Thymus (tissue), 11 donors: ENCODE data around the gene NDUFB11. TPM values are rescaled to one million over a fixed set of nuclear protein-coding genes. Genes with fewer than 3 reads are reported as not detected.

Experiments used
- DNase-seq, 9 donors: peaks; one replicate each; pipeline ENCODE4 v3.0.0-alpha.2; 2013; ENCODE audit warnings: low spot score in 9 of 9, low read depth in 6 of 9, missing footprints in 1 of 9
- H3K27ac ChIP-seq, 2 donors: one replicate each; pipeline ENCODE4 v1.5.1; 2013; ENCODE audit warnings: control low read depth in 1 of 2, low read depth in 1 of 2, low read length in 1 of 2, mild to moderate bottlenecking in 1 of 2, moderate library complexity in 1 of 2
- H3K27me3 ChIP-seq, 2 donors: one replicate each; pipeline ENCODE4 v1.5.1; 2013; ENCODE audit warnings: low read length in 1 of 2; ENCODE audit not compliant: control insufficient read depth in 2 of 2, insufficient read depth in 1 of 2
- H3K36me3 ChIP-seq, 2 donors: one replicate each; pipeline ENCODE4 v1.5.1; 2013; ENCODE audit warnings: low read length in 1 of 2, mild to moderate bottlenecking in 1 of 2, moderate library complexity in 1 of 2; ENCODE audit not compliant: control insufficient read depth in 2 of 2, insufficient read depth in 2 of 2
- H3K4me1 ChIP-seq, 2 donors: one replicate each; pipeline ENCODE4 v1.5.1; 2013; ENCODE audit warnings: low read length in 2 of 2; ENCODE audit not compliant: control insufficient read depth in 2 of 2, insufficient read depth in 2 of 2
- H3K4me3 ChIP-seq, 2 donors: one replicate each; pipeline ENCODE4 v1.5.1; 2013; ENCODE audit warnings: low read length in 2 of 2, control low read depth in 1 of 2, mild to moderate bottlenecking in 1 of 2
- H3K9me3 ChIP-seq, 2 donors: one replicate each; pipeline ENCODE4 v1.5.1; 2013; ENCODE audit warnings: low read length in 1 of 2, mild to moderate bottlenecking in 1 of 2; ENCODE audit not compliant: control insufficient read depth in 2 of 2, insufficient read depth in 1 of 2
- WGBS: extraction: QIAGEN DNeasy Blood & Tissue Kit; methylation state at CpG from one replicate; pipeline ENCODE4 v1.1.7; 2013; 5-methylcytosine and 5-hydroxymethylcytosine counted together
- polyA plus RNA-seq: library from polyadenylated mRNA; stranded (reverse); fragments of 200-250 nt; gene quantifications from one replicate; pipeline ENCODE4 v1.2.3, GENCODE V29; 2013
- total RNA-seq: library from RNA; stranded (reverse); fragments of 120-200 nt; gene quantifications from one replicate; pipeline ENCODE4 v1.2.4, GENCODE V29; 2013
- donor health status: healthy.

NDUFB11 gene
- total and polyA plus RNA-seq, 2 donors, result 59.2 to 109 TPM

DNA sequence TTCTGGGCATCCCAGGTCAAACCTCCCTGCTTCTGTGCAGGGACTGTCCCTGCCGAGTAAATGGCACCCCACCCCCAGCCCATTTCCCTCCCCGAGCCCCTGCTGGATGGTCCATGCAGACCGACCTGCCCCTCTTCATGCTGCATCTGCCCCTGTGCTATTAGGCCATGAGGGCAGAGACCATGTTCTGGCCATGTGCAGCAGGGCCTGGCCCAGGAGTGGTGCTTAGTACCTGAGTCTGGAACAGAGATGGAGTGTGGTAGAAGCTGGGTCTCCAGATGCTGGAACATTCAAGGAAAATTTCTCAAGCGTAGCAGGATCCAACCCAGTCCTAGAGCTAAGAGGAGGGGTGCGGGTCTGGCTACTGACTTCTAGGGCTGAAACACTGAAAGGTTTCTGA, 33.8 kb upstream of the NDUFB11 start:
- no peak for DNase-seq
- Histone ChIP-seq H3K27ac (no peak overlapping the region), H3K36me3 (peaks cover 63 to 66% of the 10 kb centered on the region in 2 donors), H3K4me1 (no peaks in the 10 kb centered on the region), H3K9me3 (no peaks in the 10 kb centered on the region), H3K4me3 (no peak overlapping the region), H3K27me3 (no peaks in the 10 kb centered on the region)
- 96% methylated on average over 5 of the region's 5 CpGs for WGBS

- Histone ChIP-seq H3K36me3 (peaks cover 66 to 71% of the 10 kb centered on the region in 2 donors), H3K9me3 (no peaks in the 10 kb centered on the region), H3K4me1 (no peaks in the 10 kb centered on the region)
Observed at GRCh38 chrX:47177079-47177478, 32.6 kb upstream of the NDUFB11 start.

DNA sequence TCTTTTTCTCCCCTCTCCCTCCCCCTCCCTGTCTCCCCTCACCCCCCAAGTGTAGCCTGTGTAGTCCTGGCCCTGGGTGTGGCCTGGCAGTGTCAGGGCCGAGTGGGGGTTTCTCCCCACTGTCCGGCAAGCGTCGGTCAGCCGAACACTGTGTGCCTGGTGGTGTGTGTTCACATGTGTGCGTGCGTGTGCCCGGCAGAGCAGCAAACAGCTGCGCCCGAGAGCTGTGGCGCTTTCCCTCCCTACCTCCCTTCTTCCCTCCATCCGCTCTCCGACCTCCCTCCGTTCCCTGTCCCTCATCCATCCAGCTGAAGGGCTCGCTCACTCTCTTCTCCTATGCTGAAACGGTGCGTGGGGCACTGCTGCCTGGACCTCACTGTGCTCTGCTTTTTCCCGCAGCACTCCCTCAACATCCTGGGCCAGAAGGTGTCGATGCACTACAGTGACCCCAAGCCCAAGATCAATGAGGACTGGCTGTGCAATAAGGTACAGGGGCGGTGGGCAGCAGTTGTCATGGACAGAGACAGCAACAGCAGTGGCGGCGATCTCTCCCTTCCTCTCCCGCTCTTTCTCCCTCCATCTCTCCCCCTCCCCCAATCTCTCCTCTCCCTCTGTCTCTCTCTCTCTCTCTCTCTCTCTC, 31.7 kb upstream of the NDUFB11 start:
- no peak for DNase-seq
- Histone ChIP-seq H3K4me1 (no peaks in the 10 kb centered on the region), H3K27ac (no peak overlapping the region), H3K27me3 (no peaks in the 10 kb centered on the region), H3K36me3 (peaks cover 67 to 70% of the 10 kb centered on the region in 2 donors), H3K9me3 (no peaks in the 10 kb centered on the region), H3K4me3 (no peak overlapping the region)
- 98% methylated on average over 23 of the region's 23 CpGs for WGBS

More at GRCh38 chrX:47177079-47177478, 32.6 kb upstream of the NDUFB11 start:
- no peak for DNase-seq
- Histone ChIP-seq H3K27me3 (no peaks in the 10 kb centered on the region), H3K4me3 (no peak overlapping the region), H3K27ac (no peak overlapping the region)
- 98% methylated on average over 2 of the region's 2 CpGs for WGBS

DNA sequence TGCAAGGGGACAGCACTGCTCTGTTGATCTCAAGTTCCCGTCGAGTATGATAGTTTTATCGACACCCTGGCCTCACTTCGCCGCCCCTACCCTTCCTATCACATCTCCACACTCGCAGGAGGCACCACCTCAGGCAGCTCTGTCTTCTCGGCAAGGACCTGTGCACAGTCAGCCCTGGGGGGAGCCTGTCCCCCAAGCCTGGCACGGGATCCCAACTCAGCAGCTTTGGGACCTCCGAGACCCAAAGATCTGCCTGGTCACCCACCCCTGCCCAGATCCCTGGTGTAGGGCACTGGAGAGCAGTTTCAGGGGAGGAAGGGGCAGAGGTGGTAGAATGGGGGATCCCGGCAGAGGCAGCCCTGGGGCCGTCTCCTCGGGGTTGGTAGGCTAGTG, 31.1 kb upstream of the NDUFB11 start:
- H3K9me3 ChIP-seq, result no peaks in the 10 kb centered on the region
- no peaks in the 10 kb centered on the region for H3K4me1 ChIP-seq
- no peak overlapping the region for H3K27ac ChIP-seq
- no peak for DNase-seq
- H3K4me3 ChIP-seq, result no peak overlapping the region
- H3K36me3 ChIP-seq, result peaks cover 69 to 72% of the 10 kb centered on the region in 2 donors
- no peaks in the 10 kb centered on the region for H3K27me3 ChIP-seq
- 98% methylated on average over 12 of the region's 12 CpGs for WGBS

DNA sequence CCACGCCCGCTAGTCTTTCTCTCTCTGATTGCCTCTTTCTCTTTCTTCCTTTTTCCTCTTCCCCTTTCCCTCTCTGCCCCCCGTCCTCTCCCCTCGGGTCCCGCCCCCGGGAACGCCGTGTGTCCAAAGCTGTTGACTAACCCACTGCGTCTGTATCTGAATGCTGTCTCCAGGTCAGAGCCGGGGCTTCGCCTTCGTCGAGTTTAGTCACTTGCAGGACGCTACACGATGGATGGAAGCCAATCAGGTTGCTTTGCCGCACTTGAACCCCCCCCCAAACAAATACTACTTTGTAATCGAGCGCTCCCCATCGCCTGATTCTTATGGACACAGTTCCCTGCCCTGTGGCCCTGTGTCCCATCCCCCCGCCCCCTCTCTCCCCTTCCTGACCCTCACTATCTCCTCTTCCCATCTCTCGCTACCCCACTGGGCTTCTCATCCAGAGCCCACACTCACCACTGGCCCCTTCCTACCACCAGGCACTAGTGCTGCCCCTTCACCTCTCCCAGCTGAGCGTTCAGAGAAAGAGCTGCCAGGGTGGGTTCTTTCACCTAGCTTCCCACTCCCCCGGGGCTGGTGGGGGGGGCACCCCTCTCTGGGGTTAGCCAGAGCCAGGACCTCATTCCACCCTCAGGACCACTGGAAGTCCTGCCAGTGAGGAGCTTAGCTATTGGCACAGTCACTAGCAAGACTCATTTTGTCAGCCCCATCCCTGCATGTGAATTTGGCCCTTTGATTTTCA, 30.5 kb upstream of the NDUFB11 start:
- DNase-seq, result no peak
- WGBS, result 96% methylated on average over 23 of the region's 23 CpGs

GRCh38 chrX:47174376-47174775, 29.9 kb upstream of the NDUFB11 start:
- Histone ChIP-seq H3K36me3 (peaks cover 73 to 75% of the 10 kb centered on the region in 2 donors), H3K4me3 (no peak overlapping the region), H3K4me1 (no peaks in the 10 kb centered on the region), H3K27ac (no peak overlapping the region), H3K27me3 (no peaks in the 10 kb centered on the region), H3K9me3 (no peaks in the 10 kb centered on the region)
- WGBS, result 98% methylated on average over 12 of the region's 12 CpGs
- DNase-seq, result no peak

More for the DNA sequence above, 30.5 kb upstream of the NDUFB11 start:
- no peak overlapping the region for H3K4me3 ChIP-seq
- no peaks in the 10 kb centered on the region for H3K9me3 ChIP-seq
- H3K27me3 ChIP-seq, result no peaks in the 10 kb centered on the region
- H3K27ac ChIP-seq, result no peak overlapping the region
- H3K36me3 ChIP-seq, result peaks cover 75% of the 10 kb centered on the region in 2 donors
- H3K4me1 ChIP-seq, result no peaks in the 10 kb centered on the region

- 97% methylated on average over 18 of the region's 18 CpGs for WGBS
- no peak for DNase-seq
- Histone ChIP-seq H3K36me3 (peaks cover 69 to 73% of the 10 kb centered on the region in 2 donors), H3K4me3 (no peak overlapping the region), H3K27ac (no peak overlapping the region), H3K27me3 (no peaks in the 10 kb centered on the region), H3K4me1 (no peaks in the 10 kb centered on the region), H3K9me3 (no peaks in the 10 kb centered on the region)
Observed at GRCh38 chrX:47172971-47173792, 28.7 kb upstream of the NDUFB11 start.

- Histone ChIP-seq H3K36me3 (peaks cover 64 to 67% of the 10 kb centered on the region in 2 donors), H3K9me3 (no peaks in the 10 kb centered on the region), H3K4me1 (no peaks in the 10 kb centered on the region), H3K27me3 (no peaks in the 10 kb centered on the region), H3K27ac (no peak overlapping the region), H3K4me3 (no peak overlapping the region)
- no peak for DNase-seq
- WGBS, result 99% methylated on average over 7 of the region's 7 CpGs
Observed at GRCh38 chrX:47172549-47172948, 28.0 kb upstream of the NDUFB11 start.

- no peak for DNase-seq
- Histone ChIP-seq H3K9me3 (no peaks in the 10 kb centered on the region), H3K27ac (peak overlapping the region in 1 of 2 donors; percentile 31), H3K4me1 (no peaks in the 10 kb centered on the region), H3K4me3 (no peak overlapping the region), H3K36me3 (peaks cover 59 to 64% of the 10 kb centered on the region in 2 donors), H3K27me3 (no peaks in the 10 kb centered on the region)
- WGBS, result 100% methylated on average over 2 of the region's 2 CpGs
Observed at GRCh38 chrX:47171996-47172395, 27.5 kb upstream of the NDUFB11 start.
